A172 (cell line): ENCODE results near the gene ATXN2. TPM values are rescaled to one million over a fixed set of nuclear protein-coding genes. Genes with fewer than 3 reads are reported as not detected.
A peak's percentile ranks its signal among the peaks of the same experiment; 100 is the strongest.

Experiments used
- DNase-seq: peaks from one replicate; pipeline ENCODE4 v3.0.0-alpha.2; 2015; ENCODE audit warnings: low spot score
- total RNA-seq: library from RNA; depleted of rRNA; stranded (reverse); fragments of >200 nt; shearing (Covaris generic); gene quantifications from 2 replicates; pipeline ENCODE4 v1.2.3, GENCODE V29; 2014

ATXN2 gene
- total RNA-seq, 1 experiment from 2014 or later: 25.6 TPM

DNA sequence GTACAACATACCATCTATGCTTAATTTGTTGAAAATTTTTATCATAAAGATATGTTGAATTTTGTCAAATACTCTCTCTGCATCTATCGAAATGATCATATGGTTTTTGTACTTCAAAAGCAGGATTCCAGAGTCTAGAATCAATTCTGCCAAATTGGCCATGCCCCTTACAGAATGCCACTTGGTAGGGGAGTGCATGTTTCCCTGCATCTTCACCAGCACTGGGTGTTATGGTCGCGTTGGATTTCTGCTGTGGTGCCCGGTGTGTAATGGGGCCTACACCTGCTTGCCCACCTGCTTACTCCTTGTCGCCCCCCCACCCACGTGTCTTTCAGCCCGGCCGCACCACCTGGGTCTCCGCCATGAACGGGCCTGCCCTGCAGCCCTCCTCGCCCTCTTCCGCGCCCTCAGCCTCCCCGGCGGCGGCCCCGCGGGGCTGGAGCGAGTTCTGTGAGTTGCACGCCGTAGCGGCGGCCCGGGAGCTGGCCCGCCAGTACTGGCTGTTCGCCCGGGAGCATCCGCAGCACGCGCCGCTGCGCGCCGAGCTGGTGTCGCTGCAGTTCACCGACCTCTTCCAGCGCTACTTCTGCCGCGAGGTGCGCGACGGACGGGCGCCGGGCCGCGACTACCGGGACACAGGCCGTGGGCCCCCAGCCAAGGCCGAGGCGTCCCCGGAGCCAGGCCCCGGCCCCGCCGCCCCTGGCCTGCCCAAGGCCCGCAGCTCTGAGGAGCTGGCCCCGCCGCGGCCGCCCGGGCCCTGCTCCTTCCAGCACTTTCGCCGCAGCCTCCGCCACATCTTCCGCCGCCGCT, 181.1 kb downstream of the ATXN2 start:
- DNase-seq: no peak

DNA sequence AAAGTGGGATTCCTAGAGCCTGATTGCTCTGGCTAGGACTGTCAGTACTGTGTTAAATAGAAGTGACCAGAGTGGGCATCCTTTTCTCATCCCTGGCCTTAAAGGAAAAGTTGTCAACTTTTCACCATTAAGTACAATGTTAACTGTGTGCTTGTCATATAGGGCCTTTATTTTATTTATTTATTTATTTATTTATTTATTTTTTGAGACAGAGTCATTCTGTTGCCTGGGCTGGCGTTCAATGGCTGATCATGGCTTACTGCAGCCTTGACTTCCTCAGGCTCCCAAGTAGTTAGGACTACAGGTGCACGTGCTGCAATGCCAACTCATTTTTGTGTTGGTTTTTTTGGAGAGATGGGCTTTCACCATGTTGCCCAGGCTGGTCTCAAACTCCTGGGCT, 181.8 kb downstream of the ATXN2 start:
- no peak for DNase-seq

DNA sequence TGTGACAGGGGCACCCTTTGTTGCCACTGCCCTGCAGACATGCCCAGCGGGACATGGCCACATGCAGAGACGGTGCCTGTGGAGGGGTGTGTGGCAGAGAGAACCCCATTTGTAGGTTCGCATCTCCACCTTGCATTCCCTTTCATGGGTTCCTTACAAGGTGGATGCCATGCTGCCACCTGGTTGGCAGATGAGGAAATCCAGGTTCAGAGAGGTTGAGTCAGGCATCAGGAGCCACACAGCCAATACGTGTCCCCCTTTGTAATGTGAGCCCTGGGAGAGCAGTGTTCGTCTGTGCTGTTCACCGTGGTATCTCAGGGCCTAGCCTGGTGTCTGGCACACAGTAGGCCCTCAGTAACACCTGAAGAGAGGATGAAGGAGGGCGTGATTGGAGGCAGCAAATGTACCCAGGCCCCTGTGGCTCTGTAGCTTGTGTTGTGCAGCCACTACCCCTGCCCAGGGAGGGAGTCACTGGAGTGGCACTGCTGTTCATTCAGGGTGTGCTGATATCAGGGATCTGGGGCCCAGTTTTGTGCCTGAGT, 184.3 kb downstream of the ATXN2 start:
- no peak for DNase-seq

DNA sequence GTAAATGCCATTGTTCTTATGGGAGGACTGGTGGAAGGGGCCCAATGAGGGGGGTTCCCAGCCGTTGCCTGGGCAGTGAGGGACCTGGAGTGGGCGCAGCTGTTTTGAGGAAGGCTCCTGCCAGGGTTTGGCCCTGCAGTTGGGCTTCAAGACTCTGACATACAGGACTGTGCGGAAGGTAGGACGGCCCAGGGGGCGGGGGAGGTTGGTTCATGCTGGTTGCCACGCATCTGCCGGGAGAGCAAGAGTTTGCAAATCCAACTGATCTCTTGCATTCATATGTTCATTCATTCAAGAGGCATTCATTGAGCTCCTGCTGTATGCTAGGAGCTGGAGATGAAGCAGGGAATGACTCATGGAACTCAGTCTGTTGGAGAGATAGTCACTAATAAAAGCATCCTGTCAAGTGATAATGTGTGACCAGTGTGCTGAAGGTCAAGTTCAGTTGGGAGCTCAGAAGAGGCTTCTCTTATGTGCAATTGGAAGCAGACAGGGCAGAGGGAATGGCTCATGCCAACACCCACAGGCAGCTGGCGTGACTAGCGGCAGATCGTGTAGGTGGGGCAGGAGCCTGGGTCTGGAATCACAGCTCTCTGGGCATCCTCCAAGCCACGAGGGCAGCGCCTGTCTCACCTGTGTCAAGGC, 185.6 kb downstream of the ATXN2 start:
- peak; percentile 93 for DNase-seq

DNA sequence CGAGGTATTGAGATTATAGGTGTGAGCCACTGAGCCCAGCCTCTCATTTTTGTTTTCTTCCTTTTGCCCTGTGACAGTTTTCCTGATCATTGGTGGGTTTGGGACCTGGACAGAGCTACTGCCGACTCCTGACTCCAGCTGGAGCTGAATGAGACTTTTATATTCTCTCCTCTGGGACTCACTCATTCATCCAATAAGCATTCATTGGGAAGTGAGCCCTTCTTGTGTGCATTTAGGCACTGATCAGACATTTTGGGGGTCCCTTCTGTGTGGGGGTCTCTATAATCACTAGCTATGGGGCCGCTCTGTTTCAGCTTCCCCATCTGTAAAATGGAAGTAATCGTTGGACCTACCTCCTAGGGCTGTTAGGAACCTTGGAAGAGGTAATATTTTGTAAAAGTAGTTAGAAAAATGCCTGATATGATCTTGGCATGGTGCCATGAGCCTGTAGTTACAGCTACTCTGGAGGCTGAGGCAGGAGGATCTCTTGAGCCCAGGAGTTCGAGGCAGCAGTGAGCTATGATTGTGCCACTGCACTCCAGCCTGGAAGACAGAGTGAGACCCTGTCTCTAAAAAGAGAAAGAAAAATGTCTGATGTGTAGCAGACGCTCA, 186.2 kb downstream of the ATXN2 start:
- DNase-seq: no peak

DNA sequence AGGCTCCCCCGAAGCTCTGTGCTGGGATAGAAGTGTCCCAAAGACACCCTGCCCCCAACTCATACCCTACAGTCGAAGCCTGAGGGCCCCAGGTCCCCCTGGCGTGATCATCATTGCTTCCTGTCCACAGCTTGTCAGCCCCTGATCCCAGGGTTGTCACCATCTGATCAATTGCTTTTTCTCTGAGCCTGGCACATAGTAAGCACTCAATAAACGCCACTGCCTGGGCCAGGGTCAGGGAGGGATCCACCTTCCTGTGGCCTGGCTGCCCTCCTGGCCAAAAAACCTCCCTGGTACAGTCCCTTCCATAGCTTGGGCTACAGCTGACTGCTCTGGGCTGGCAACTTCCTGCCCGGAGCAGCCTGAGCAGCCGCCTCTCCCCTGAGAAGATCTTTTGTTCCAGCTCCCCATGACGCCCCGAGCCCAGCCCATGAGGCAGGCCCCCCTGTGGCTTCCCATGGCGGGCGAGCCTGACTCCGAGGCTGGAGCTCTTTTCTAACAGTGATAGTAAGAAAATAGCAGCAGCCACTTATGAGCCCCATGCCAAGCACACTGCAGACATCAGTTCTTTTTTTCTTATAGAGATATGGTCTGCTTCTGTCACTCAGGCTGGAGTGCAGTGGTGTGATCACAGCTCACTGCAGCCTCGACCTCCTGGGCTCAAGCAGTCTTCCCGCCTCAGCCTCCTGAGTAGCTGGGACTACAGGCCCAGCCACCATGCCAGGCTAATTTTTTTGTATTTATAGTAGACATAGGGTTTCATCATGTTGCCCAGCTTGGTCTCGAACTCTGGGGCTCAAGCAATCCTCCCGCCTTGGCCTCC, 186.9 kb downstream of the ATXN2 start:
- peak; percentile 72 for DNase-seq

DNA sequence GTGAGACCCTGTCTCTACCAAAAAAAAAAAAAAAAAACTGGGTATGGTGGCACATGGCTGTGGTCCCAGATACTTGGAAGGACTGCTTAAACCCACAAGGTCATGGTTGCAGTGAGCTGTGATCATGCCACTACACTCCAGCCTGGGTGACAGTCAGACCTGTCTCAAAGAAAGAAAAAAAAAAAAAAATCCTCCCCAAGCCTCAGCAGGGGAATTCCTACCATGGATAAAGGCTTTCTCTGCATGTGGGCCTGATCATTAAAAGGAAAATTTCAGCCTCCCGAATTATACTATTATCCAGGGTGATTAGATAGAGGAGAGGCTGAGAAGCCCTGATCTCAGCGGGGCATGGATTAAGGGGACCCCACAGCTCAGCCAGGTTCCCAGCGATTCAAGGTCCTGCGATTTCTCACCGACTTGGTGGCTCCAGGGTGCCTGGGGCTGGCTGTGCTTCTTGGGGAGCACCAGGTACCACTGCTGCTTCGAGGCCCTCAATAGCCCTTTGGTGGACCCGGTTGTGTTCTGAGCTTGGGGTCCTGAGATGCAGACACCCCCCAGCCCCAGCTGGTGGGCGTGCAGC, 187.8 kb downstream of the ATXN2 start:
- DNase-seq: no peak

DNA sequence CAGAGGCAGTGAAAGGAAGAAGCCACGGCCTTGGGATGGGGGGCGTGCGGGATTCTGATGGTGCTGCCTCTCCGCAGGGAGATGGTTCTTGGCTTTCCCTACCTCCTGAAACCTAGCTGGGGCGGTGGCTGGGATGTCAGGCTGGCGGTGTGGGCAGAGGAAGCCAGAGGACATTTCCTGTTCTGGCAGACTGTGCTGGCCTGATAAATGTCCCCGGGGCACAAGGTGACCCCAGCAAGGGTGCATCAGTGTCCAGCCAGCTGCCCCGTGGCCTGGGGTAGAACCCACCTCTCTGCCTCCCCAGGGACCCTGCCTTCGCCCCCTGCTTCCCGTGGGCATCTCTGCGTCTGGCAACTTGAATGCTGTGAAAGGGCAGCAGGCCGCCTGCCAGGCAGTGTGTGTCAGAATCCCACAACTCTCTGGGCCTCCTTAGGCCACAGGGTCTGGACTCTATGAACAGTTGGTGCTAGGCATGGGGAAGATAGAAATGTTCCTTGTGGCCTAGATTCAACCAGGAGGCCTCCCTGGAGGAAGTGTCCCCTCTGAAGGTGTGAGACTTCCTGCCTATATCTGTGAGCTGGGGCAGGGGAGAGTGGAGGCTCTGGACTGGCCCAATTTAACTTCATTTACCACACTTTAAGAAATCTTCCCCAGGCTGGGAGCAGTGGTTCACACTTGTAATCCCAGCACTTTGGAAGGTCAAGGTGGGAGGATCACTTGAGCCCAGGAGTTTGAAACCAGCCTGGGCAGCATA, 188.5 kb downstream of the ATXN2 start:
- peak; percentile 55 for DNase-seq

DNA sequence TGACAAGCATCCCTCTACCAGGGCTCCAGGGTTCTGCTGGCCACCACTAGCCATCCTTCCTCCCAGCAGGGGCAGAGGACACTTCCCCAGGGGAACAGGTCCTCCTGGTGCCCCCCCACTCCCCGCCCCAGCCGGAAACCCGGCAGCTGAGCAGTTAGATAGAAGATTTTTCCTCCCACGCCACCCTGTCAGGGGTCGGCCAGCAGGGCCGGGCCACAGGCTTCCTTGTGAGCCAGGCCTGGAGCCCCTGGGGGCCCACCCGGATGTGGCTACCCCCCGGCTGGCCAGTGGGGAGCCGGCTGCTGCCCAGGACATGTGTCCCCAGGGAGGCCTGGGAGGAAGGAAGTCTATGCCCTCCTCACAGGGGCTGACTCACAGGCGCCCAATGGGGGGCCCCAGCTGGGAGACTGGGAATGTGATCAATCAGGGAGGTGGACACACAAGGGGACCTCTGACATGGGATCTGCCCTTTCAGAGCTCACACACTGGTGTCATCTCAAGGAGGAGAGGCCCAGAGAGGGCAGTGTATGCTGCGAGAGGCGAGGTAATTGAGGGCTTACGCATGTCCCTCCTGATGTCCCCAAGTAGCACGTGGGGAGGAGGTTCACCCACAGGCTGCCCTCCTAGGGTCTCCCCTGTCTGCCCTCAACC, 189.2 kb downstream of the ATXN2 start:
- DNase-seq: peak; percentile 95

DNA sequence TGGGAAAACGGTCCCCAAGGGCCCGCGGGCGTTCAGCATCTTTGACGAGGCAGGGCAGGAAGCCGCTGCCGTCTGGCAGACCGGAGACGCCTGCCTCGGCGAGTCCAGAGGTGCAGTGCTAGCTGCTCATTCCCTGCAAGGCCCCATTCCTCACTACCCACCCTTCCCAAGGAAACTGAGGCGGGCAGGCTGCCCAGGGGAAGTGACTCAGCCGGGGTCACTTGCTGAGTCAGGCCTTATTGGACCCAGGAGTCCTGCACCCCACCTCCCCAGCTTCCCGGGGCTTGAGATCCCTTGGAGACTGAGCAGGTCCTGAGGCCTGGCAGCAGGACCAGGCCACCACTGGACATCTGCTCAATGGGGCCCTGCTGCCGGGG, 189.7 kb downstream of the ATXN2 start:
- peak; percentile 60 for DNase-seq

DNA sequence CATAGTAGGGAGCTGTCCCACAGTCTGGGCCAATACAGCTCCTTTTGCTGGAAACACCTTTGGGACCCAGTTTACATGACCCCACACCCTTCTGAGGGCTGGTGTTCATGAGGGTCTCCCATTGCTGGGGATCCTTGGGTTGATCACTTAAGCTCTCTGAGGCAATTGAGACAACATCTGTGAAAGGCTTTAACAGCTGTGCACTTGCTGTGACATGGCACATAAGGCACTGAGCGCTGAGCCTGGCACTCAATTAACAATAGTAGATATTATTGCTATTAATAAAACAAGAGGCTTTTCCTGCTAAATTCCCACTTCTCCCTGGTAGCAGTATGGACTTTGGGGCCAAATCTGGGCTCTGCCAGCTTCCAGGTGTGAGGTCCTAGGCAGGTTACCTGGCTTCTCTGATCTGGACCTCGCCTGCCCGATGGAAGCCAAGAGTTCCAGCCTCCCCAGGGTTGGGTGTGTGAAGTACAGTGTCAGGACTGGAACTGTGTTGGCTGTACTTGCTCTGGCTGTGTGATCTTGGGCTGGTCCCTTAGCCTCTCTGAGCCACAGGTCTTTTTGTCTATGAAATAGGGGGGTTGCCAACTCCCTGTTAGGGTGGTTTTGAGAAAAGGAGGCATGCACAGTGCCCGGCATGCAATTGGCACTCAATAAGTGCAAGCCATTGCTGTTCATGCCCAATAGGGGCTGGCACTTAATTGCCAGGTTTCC, 190.3 kb downstream of the ATXN2 start:
- DNase-seq: no peak

DNA sequence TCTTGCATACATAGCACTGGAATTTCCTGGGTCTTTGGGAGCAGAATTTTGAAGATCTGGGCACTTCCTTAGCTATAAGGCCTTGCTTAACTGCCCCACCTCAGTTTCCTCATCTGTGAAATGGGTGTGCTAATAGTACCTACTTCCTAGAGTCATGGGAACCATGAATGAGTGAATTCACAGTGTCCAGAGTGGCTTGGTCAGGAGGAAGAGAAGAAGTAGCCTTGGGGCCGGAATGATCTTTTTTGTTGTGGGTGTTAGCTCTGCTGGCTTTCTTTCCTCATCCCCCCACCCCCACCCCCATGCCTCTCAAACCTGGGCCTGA, 191.0 kb downstream of the ATXN2 start:
- DNase-seq: no peak

DNA sequence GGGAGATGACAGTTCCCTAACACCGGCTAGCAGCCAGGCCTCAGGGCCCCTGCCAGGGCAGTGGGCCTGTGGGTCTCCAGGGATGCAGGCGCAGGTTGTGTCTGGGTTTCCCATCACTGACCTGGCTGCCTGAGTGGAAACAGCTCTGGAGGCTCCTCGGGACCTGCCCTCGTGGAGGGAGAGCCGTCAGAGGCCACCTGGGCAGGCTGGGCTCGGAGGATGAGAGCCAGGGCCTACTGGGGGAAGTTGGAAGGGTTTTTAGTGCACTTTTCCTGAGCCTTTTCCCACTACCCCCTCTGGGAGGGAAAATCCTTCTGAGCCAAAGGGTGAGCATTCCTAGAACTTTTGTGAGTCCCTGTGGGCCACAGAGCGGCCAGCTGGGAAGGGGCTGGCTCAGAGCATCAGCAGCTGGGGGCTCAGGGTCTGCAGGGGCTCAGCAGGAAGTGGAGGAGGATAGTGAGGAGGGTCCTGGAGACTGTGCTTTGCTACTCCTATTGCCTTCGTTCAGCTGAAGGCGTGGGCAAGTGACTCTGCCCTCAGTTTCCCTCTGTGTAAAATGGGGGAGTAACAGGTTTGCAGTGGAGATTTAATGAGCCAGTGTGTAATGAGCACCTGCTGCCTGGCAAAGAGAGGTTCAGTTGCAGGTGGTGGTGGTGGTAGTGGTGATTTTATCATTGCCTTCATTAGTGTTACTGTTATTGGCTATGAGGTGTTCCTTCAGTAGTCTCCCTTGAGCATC, 191.6 kb downstream of the ATXN2 start:
- DNase-seq: no peak

DNA sequence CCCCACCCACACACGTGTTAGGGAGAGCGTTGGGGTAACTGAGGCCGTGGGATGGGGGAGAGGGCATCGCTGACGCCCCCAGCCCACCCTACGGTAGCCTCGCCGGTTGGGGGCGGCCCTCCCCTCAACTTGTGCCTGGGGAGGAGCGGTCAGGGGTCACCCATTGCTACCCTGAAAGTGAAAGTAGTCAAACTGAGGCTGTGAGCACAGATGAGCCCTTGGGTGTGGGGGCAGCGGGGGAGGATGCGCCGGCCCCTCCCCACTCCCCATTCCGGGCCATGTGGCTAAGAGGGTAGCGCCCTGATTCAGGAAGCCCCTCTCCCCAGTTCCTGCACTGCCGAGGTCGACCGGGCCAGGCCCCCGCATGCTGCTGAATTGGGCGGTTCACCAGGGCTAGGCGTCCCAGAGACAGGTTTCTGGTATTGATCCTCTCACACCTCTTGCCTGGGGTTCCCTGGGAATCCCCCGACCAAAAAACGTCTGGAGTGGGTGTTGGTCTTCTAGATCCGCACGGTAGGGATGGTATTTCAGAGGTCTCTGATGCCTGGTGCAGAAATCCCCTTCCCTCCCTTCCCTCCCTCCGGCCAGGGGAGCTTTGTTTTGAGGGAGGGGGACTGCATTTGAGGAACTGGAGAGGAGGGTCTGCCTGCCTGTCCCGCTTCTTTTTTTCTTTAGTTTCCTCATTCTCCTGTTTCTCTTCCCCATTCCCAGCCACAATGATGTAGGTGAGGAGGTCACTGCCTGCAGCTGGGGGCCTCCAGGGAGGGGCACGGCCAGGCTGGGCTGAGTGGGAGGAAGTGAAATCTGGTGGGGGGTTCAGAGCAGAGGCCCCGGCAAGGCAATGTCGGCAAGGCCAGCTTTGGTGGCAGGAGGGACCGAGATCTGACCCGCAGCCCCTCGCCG, 192.4 kb downstream of the ATXN2 start:
- DNase-seq: no peak

DNA sequence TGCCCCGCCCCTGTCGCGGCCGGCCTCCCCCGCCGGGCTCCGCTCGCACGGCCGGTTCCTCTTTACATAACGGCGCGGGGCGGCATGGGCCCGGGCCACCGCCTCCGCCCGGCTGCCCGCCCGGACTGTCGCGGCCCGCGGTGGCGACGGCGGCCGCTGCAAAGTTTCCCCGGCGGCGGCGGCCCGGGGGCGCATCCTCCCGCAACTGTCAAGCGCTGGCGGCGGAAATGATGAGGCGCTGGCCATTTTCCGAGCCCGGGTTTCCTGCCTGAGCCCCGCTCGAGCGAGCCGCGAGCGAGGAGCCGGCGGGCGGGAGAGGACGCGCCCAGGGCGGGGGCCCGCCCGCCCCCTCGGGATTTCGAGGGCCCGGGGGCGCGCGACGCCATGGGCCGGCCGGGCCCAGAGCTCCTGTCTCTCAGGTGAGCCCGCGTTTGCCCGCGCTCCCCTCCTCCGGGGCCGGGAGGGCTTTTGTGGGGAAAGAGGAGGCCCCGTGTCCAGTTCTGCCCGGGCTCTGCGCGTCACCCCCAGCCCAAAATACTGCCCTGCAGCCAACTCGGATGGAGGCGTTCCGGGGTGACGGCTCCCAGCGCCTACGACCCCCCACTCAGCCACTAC, 193.1 kb downstream of the ATXN2 start, which contains the start of gene SH2B3:
TSS of gene SH2B3 (plus strand) at position 65 of the 615 bp plus-strand sequence. CDS start 12,223 bp downstream, outside the sequence.
- no peak for DNase-seq

DNA sequence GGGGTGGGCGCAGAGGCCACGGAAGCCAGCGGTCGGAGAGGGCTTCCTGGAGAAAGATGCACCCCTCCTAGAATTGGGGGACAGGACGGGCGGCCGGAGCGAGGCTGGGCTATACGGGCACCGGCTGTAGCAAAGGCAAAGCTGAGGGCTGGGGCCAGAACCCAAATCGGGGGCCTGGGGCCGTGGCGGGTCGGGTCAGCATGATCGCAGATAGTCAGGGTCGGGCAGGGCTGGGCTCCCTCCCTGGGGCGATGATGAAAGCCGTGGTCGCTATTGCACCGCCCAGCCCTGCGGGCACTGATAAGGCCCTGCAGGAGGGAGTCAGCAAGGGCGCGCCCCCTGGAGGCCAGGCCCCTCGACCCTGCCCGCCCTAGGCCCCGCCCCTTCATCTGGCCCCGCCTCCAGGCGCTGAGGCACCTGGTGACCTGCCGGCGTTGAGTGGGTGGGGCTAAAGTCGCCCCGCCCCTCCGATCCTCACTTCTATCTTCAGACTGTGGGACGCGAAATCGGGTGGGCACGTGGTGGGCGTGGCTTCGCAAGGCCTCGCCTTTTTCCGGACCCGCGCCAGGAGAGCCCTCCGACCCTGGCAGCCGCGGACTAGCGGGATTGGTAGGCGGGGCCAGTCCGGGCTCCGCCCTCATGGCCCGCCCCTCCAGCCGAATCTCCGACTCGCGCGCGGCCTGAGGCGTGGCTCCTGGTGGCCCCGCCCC, 193.8 kb downstream of the ATXN2 start:
- DNase-seq: peak; percentile 92
